Fibroblast of lung (primary cell): ENCODE data around the gene NFATC2.

Experiments
- EZH2 ChIP-seq: IDR thresholded peaks from 2 replicates; pipeline ENCODE4 v1.5.1; 2012; ENCODE audit warnings: low read length, control low read depth, mild to moderate bottlenecking; ENCODE audit errors: missing control alignments
- TF ChIP-seq, protein P1 (sequence below), 2 donors: IDR thresholded peaks in 1 of 2; conservative IDR thresholded peaks in 1 of 2; 1 replicate in 1 of 2; 2 replicates in 1 of 2; pipeline ENCODE4 v1.5.1; 2011 to 2012; ENCODE audit warnings: low read length in 2 of 2, control low read depth in 1 of 2, inconsistent platforms in 1 of 2, low read depth in 1 of 2, mild to moderate bottlenecking in 1 of 2

DNA sequence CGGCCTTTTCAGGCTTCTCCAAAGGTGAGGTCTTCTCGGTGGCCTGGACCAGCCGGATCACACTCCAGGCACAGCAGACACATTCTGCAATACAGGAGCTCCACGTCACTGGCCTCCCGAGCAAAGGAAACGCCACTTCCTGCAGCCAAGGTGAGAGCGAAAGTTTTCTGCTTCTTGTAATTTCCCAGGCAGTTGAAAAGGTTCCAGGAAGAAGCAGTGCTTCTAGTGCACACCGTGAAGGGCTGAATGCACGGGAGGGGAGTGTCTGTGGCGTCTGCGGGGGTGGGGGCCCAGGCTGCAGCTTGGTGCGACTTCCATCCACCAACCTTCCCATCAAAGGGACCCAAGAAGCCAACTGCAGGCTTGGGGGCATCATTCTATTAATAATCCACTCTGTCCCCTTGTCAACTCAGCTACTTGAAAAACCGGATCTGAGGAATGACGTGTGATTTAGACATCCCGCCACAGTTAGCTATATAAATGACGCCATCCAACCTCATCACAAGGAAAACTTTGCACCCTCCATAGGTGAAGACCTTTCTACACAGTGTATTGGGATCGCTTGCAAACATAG lies 61.1 kb downstream of the NFATC2 start:
- TF ChIP-seq, protein P1, sequence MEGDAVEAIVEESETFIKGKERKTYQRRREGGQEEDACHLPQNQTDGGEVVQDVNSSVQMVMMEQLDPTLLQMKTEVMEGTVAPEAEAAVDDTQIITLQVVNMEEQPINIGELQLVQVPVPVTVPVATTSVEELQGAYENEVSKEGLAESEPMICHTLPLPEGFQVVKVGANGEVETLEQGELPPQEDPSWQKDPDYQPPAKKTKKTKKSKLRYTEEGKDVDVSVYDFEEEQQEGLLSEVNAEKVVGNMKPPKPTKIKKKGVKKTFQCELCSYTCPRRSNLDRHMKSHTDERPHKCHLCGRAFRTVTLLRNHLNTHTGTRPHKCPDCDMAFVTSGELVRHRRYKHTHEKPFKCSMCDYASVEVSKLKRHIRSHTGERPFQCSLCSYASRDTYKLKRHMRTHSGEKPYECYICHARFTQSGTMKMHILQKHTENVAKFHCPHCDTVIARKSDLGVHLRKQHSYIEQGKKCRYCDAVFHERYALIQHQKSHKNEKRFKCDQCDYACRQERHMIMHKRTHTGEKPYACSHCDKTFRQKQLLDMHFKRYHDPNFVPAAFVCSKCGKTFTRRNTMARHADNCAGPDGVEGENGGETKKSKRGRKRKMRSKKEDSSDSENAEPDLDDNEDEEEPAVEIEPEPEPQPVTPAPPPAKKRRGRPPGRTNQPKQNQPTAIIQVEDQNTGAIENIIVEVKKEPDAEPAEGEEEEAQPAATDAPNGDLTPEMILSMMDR (conservative IDR thresholded peaks at IDR 0.05 in 1 of 2, IDR thresholded peaks at IDR 0.05 in 1 of 2; ENCODE audit: low read depth in 1 of 2, low read length in 2 of 2) = no peak
- TF ChIP-seq EZH2 = no peak
